GM21619 (cell line): ENCODE results near the gene TARBP1.
A peak's percentile ranks its signal among the peaks of the same experiment; 100 is the strongest.
"Not testable (repeated sequence)": the region's sequence is repeated elsewhere in the genome, so short reads cannot be mapped to it uniquely, and the experiment has no call there.

Source experiments
- ATAC-seq: cut with Tn5 transposase; IDR thresholded peaks from one replicate; pipeline ENCODE4 v1.9.1; 2021; ENCODE audit not compliant: unreplicated experiment

TARBP1 gene

GRCh38 chr1:234504969-234505768 is 26.2 kb upstream of the TARBP1 start:
- ATAC-seq, result no peak

- ATAC-seq, result not testable (repeated sequence)
Observed at GRCh38 chr1:234504251-234504650, 25.3 kb upstream of the TARBP1 start.

- ATAC-seq, result no peak
Observed at GRCh38 chr1:234503193-234504050, 24.4 kb upstream of the TARBP1 start.

GRCh38 chr1:234502785-234503184 is 23.8 kb upstream of the TARBP1 start:
- no peak for ATAC-seq

GRCh38 chr1:234500269-234500668 is 21.3 kb upstream of the TARBP1 start:
- ATAC-seq, result no peak

- ATAC-seq, result no peak
Observed at GRCh38 chr1:234499943-234500245, 20.9 kb upstream of the TARBP1 start.

GRCh38 chr1:234499119-234499942 is 20.4 kb upstream of the TARBP1 start:
- ATAC-seq, result peak; percentile 50

GRCh38 chr1:234498448-234499118 is 19.6 kb upstream of the TARBP1 start:
- ATAC-seq, result no peak

GRCh38 chr1:234497589-234497988 is 18.6 kb upstream of the TARBP1 start:
- ATAC-seq, result no peak

- ATAC-seq, result peak; percentile 78
Observed at GRCh38 chr1:234495231-234495990, 16.4 kb upstream of the TARBP1 start.

- no peak for ATAC-seq
Observed at GRCh38 chr1:234494049-234494448, 15.1 kb upstream of the TARBP1 start.

GRCh38 chr1:234490793-234491479 is 12.0 kb upstream of the TARBP1 start:
- ATAC-seq, result no peak

- no peak for ATAC-seq
Observed at GRCh38 chr1:234489698-234490077, 10.7 kb upstream of the TARBP1 start.

GRCh38 chr1:234489007-234489697 is 10.2 kb upstream of the TARBP1 start:
- ATAC-seq, result no peak

GRCh38 chr1:234488054-234489006 is 9.4 kb upstream of the TARBP1 start:
- no peak for ATAC-seq

- ATAC-seq, result no peak
Observed at GRCh38 chr1:234486858-234487840, 8.2 kb upstream of the TARBP1 start.
